ENCODE results near the gene TPD52L3. TPM values are rescaled to one million over a fixed set of nuclear protein-coding genes. Genes with fewer than 3 reads are reported as not detected.

The TPD52L3 gene
- total RNA-seq, 4 donors from 2014 or later = not detected

- peaks cover 0 to 14% (median 0%) of the 10 kb centered on the region in 4 donors for H3K9me3 ChIP-seq
- H3K4me3 ChIP-seq = no peak overlapping the region
- no peak overlapping the region for H3K27ac ChIP-seq
- H3K4me1 ChIP-seq = no peaks in the 10 kb centered on the region
- no peak for TF ChIP-seq EP300 (IDR thresholded peaks at IDR 0.05)
- TF ChIP-seq CTCF (IDR thresholded peaks at IDR 0.05) = no peak
- no peak for TF ChIP-seq POLR2A (IDR thresholded peaks at IDR 0.05)
- H3K36me3 ChIP-seq = no peaks in the 10 kb centered on the region
- DNase-seq (ENCODE audit: low spot score in 2 of 2) = no peak
- H3K27me3 ChIP-seq = no peaks in the 10 kb centered on the region
- 88 to 94% methylated on average over 2 of the region's 2 CpGs for WGBS, 2 donors
Measured at GRCh38 chr9:6368831-6369230, 40.7 kb downstream of the TPD52L3 start.

Other genes starting within 250 kb of the TPD52L3 start
- 10 to 100 TPM; 10.3 to 25.5 (median 20.8) TPM for gene IL33, start 112.6 kb upstream of the TPD52L3 start, total RNA-seq
- gene UHRF2, start 84.8 kb downstream of the TPD52L3 start, total RNA-seq = 10 to 100 TPM; 61.2 to 85.0 (median 76.0) TPM

Measured in tibial nerve (tissue), 4 donors.